ENCODE data around the gene PYGM.

Gene PYGM

GRCh38 chr11:64766881-64767280 is 7.1 kb upstream of the PYGM start:
- no peak for DNase-seq

GRCh38 chr11:64765851-64766665 is 6.3 kb upstream of the PYGM start:
- DNase-seq, result no peak

GRCh38 chr11:64765291-64765850 is 5.6 kb upstream of the PYGM start:
- no peak for DNase-seq

- DNase-seq, result no peak
Measured at GRCh38 chr11:64764753-64765152, 5.0 kb upstream of the PYGM start.

- DNase-seq, result no peak
Measured at GRCh38 chr11:64764040-64764611, 4.4 kb upstream of the PYGM start.

- DNase-seq, result no peak
Measured at GRCh38 chr11:64763526-64764039, 3.8 kb upstream of the PYGM start.

- no peak for DNase-seq
Measured at GRCh38 chr11:64762674-64763525, 3.1 kb upstream of the PYGM start.

- no peak for DNase-seq
Measured at GRCh38 chr11:64762277-64762673, 2.5 kb upstream of the PYGM start.

- DNase-seq, result no peak
Measured at GRCh38 chr11:64760759-64761420, 1.1 kb upstream of the PYGM start.

GRCh38 chr11:64759131-64759721 is 548 bp downstream of the PYGM start:
- no peak for DNase-seq

GRCh38 chr11:64758330-64759079 is 1.3 kb downstream of the PYGM start:
- no peak for DNase-seq

- no peak for DNase-seq
Measured at GRCh38 chr11:64757549-64758329, 2.0 kb downstream of the PYGM start.

GRCh38 chr11:64755681-64756361 is 4.0 kb downstream of the PYGM start:
- DNase-seq, result no peak

- DNase-seq, result no peak
Measured at GRCh38 chr11:64754919-64755662, 4.7 kb downstream of the PYGM start.

GRCh38 chr11:64754124-64754918 is 5.5 kb downstream of the PYGM start:
- DNase-seq, result no peak

GRCh38 chr11:64753380-64754123 is 6.2 kb downstream of the PYGM start:
- no peak for DNase-seq

- DNase-seq, result no peak
Measured at GRCh38 chr11:64753019-64753379, 6.8 kb downstream of the PYGM start.
